ENCODE results near the gene DGCR8. TPM values are rescaled to one million over a fixed set of nuclear protein-coding genes. Genes with fewer than 3 reads are reported as not detected.

The DGCR8 gene
- total RNA-seq, result 35.3 and 39.2 TPM in 2 replicates

GRCh38 chr22:20079745-20080444 lies at the start of gene DGCR8:
TSS of gene DGCR8 (plus strand) at chr22:20080241. CDS start at chr22:20085964, 5,723 bp downstream.

DNA sequence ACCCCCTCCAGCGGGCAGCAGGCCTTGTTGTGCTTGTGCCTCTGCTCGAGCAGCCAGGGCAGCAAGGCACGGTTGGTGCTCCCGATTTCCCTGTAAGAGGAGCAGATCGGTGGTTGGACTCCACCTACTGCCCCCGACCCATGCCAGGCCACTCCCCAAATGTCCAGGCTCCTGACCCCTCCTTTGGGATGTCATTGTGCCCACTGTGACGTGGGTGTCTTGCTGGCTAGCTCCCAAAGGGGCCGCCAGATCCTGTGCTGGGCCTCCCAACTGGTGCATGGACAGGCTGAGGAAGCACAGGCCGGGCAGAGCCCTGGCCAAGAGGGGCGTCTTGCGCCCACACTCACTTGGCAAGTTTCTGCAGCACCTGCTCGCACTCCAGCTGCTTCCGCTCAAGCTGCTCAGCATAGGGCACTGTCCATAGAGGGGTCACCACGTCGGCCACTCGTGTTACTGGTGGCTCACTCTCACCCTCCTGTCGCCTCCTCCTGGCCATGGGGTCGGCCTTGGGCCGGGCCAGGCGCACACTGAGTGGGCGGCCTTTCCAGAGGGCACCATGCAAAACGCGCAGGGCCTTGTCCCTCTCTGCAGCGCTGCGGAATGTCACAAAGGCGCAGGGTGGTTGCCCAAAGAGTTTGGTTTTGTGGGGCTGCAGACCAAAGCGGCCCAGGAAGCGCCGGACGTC lies 35.8 kb downstream of the DGCR8 start, which contains the start of gene RANBP1:
Gene RANBP1, plus strand, starts transcription at position 414 of the 685 bp plus-strand sequence. Its CDS starts 81 bp downstream, at position 495.

GRCh38 chr22:20116951-20117632 lies 37.1 kb downstream of the DGCR8 start, which contains the start of gene TRMT2A:
TSS of gene TRMT2A (minus strand) at chr22:20117226. CDS start at chr22:20116906, 320 bp downstream.

GRCh38 chr22:20131597-20131858 lies 51.5 kb downstream of the DGCR8 start, which contains the start of gene ZDHHC8:
TSS of gene ZDHHC8 (plus strand) at chr22:20131804. CDS start at chr22:20131948, 144 bp downstream.

GRCh38 chr22:20150381-20151275 lies 70.6 kb downstream of the DGCR8 start, which contains the start of gene CCDC188:
TSS of gene CCDC188 (minus strand) at chr22:20151055. CDS start at chr22:20150986, 69 bp downstream.

Other genes starting within 250 kb of the DGCR8 start
- 4.9 and 11.1 TPM in 2 replicates for gene GNB1L, start 225.4 kb upstream of the DGCR8 start, total RNA-seq
- gene RTL10, start 225.4 kb upstream of the DGCR8 start, total RNA-seq, result 12.5 and 26.2 TPM in 2 replicates
- gene COMT, start 138.5 kb upstream of the DGCR8 start, total RNA-seq, result 215 and 296 TPM in 2 replicates
- gene TXNRD2, start 138.4 kb upstream of the DGCR8 start, total RNA-seq, result 43.5 and 156 TPM in 2 replicates
- 53.3 and 76.7 TPM in 2 replicates for gene ARVCF, start 63.4 kb upstream of the DGCR8 start, total RNA-seq
- gene TANGO2, start 59.1 kb upstream of the DGCR8 start, total RNA-seq, result 30.6 and 43.5 TPM in 2 replicates
- 162 and 252 TPM in 2 replicates for gene RANBP1, start 35.9 kb downstream of the DGCR8 start, total RNA-seq
- gene TRMT2A, start 37.0 kb downstream of the DGCR8 start, total RNA-seq, result 42.2 and 55.3 TPM in 2 replicates
- 6.6 and 16.0 TPM in 2 replicates for gene ZDHHC8, start 51.6 kb downstream of the DGCR8 start, total RNA-seq
- 6.4 and 6.7 TPM in 2 replicates for gene CCDC188, start 70.8 kb downstream of the DGCR8 start, total RNA-seq
- gene RTN4R, start 188.1 kb downstream of the DGCR8 start, total RNA-seq, result 0.19 and 0.54 TPM in 2 replicates
- 46.8 and 48.0 TPM in 2 replicates for gene DGCR6L, start 239.8 kb downstream of the DGCR8 start, total RNA-seq